OCI-M2 (cell line): Measurements from ENCODE around the gene GRK6.

Source experiments
- DNase-seq: peaks from one replicate; lab custom pipeline; 2025; ENCODE audit not compliant: unreplicated experiment; lab: John Stamatoyannopoulos, UW

GRK6 gene

DNA sequence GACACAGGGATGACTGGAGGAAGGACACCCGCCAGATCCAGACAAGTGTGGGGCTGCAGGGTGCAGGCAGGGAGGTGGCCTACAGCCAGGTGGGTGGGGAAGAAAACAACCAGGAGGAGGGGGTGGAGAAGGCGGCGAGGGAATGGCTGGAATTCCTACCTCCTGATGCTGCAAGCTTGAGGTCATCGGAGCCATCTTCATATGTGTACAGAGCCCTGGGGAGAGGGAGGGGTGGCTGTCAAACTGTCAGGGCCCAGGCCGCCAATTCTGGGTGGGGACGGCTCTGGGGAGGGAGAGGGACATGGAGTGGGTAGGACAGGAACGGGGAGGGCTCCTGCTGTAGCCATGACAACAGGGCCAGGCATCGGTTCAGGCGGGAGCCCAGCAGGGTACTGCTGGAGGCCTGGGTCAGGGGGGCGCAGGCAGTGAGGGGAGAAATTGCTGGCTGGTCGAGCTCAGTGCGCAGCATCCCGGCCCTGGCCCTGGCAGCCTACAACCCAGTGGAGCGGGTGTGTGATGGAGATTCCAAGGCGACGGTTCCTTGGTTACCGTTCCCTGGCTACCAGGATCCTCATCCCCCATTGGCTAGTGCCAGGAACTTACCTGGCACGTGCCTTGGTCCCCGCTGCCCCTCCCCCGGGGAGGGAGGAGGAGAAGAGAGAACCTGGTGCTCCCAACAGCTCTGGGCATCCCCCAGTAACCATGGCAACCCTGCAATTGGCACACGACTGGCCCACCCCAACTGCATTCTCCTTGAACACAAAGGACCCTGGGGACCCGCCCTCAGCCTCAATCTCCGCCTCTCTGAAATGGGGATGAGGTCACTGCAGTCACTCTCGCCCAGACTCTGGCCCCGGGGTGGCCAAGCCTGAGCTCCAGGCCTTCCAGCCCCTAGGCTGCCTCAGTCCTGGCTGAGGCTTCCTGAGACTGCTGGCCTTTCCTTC lies 42.5 kb downstream of the GRK6 start:
- DNase-seq: no peak

DNA sequence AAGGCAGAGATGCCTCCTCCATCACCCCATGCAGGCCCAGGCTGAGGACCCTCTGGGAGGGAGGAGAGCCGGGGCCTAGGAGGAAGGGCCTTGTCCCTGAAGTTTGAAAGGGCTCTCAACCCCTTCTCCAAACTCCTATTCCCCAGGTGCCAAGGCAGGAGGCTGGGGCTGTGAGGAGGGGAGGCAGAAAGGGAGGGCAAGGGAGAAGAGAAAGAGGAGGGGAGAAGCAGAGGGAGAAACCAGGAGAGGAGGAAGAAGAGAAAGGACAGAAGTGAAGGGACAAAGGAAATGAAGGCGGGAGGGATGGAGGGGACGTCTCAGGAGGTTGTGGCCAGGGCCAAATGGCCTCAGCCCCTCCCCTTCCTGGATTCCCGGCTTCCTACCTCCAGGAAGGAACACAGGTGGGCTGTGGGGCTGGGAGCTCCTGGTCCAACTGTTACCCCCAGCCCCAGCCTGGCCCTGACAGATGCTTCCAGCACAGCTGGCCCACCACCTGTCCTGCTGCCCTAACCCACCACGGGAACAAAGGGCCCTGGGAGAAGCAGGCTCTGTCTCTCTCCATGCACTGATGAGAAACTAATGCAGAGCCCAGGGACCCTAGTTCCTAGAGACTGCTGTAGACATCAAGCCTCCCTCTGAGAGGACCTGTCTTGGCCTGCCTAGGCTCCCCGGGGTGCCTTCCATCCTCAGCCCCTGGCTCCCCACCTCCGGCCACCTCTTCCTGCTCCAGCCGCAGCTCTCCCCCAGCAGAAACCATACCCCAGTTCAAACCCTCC lies 43.5 kb downstream of the GRK6 start:
- DNase-seq: no peak

DNA sequence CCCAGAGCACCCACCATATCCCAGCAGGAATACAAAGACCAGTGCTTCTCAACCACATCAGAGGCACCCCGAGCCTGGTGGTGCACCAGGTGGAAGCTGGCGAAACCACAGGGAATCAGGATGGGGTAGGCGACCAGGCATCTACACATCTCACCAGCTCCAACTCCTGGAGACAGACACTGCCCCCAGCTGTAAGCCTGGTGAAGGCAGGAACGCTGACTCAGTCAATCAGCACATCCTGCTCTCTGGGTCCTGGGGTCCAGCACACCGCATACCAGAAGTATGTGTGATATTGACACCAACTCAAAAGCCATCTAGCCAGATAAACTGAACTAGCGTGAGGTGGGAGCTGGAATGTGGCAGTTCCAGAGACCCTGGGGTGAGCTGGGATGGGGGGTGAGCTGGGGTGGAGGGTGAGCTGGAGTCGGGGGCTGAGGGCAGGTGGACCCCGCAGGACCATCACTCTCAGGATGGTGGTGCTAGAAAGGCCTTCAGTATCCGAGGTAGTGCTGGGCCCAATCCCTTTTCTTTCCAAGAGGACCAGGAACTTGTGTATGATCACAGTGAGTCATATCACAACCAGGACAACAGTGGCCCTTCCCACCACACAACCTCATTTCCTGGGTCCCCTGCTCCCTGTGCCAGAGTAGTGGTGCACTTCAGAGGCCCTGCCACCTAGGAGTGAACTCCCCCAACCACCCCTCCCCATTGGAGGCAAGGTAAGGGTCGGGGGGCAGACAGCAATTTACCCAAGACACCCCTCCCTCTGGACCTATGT lies 44.5 kb downstream of the GRK6 start:
- DNase-seq: no peak

DNA sequence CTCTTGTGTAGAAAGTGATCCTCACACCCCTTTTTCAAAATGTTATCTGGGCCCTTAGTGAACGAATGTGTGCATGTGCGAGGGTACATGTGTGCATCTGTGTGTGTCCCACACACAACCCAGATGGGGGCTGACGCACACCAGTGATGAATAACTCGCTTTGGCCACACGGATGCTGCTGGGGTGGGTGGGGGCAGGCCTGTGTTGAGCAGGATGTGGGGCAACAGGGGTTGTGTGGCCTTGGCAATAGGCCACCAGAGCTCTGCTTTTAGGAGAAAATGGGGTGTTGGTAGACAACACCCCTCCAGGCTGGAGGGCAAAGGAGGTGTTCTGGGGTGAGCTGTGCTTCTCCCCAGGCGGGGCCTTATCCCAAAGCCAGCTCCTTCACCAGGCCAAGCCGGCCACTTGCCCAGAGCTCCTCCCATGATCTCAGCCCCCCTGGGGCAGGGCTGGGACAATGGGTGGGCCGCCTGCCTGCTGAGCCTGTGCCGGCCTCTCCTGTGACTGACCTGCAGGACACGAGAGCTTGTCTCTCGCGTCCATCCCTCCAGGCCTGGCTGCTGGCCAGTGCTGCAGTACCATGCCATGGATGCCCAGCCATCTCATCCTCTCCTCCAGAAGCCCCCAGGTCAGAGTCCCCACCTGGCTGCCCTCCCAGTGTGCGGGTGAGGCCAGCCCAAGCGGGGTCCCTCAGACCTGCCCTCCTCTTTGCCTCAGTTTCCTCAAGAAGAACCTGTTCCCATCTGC lies 45.3 kb downstream of the GRK6 start:
- no peak for DNase-seq

DNA sequence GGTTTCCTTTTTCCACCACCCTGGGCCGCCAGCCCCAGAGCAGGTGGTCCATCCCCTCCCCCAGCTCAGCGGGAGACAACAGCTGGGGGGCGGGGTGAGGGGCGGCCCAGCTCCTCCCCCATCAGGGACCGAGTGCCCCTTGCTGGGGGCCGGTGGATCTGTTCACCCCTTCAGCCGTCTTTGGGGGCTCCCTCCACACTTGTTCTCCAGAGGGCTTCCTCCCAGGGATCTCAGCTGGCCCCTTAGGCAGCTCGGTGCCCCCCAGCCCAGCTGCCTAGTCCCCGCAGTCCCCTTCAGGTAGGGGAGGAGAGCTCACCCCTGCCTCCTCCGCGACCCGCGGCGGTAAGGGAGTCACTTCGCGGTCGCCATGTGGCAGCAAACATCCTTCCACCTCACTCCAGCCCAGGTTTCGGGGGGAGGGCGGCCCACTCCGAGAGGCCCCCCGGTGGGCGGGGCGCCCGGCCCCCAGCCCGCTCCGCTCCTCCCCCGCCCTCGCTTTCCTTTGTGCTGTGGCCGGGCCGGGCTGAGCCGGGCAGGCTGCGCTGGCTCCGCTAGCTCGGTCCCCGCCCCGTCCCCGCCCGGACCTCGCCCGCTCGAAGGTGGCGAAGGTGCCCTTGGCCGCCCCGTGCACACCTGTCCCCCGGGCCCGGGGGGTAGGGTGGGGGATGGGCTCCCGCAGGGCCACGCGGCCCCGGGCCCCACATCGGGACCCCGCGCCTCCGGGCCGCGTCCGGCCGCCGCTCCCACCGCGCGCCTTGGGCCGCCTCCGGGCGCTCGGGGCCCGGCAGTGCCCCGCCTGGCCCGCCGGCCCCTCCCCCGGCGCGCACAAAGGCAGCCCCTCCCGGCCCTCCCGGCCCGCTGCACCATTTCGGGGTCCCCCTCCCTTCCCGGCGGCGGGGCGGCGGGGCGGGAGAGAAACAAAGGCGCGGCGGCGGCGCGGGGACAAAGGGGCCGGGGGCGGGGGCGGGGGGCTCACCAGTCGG lies 46.3 kb downstream of the GRK6 start:
- no peak for DNase-seq

DNA sequence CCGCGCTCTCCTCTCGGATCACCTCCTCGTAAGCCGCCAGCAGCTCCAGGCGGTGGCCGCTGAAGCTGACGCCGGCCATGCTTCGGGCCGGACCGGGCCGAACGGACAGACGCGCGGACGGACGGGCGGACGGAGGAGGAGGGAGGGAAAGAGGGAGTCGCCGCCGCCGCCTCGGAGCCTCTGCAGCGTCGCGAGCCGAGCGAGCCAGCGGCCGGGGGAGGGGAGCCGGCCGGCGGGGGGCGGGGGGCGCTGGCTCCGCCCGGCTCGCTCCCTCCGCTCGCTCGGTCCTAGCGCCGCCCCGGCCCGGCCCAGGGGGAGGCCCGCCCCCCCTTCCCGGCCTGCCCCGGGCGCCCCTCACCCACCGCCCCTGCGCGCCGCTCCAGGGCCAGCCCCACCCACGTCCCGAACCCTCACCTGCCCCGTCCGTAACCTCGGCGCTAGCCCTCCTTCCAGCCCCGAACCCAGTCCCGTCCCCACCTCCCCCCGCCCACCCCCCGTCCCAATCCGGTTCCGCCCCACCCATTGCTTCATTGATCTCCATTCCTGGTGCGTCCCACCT lies 47.0 kb downstream of the GRK6 start, which contains the start of gene DBN1:
DBN1 (minus strand) TSS at position 192 of the 559 bp plus-strand sequence; CDS start at position 79, 113 bp downstream.
- no peak for DNase-seq

DNA sequence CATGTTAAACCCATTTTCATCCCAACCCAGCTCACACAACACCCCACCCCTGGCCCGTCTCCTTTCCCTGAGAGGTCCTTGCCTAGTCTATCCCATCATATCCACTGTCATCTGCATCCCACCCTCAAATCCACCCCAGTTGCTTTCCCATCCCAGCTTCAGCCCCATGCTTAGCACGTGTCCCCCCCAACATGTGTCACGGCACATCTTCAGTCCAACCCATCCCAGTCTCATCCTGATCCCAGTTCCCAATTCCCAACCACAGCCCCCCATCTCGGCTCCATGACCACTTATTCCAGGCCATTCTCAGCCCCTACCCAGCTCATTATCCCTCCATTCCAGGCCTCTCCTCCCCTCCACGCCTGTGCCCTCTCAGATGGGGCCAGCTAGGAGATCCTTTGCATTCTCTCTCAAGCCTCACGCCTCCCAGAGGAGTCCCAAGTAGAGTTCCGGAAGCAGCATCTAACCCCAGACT lies 47.6 kb downstream of the GRK6 start:
- no peak for DNase-seq

DNA sequence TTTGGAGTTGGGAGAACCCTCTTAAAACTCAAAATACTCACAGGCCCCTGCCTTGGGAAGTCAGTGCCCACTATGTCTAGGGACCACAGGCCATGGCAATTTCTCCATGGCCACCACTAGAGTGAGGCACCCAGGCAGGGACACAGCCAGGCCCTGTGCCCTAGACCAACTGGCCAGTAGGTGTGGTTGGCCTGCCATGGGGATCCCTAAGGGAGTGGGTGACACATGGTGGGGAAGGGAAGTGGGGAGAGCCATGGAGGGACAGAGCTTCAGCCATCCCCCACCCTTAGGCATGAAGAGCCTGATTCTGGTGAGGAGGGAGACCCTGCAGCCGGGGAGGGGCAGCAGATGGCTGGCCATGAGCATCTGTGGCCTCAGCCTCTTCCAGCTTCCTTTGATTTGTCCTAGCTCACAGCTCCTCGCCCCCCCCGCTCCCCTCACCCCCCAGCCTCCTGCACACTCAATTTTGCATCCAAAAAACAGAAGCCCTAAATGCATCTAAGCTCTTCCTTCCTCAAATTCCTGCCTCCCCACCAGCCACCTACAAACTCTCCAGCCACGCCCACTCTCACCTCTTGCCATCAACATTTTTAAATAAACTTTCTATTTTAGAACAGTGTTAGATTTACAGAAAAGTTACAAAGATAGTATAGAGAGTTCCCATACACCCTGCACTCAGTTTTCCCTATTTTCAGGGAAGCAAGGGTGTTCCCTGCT lies 48.5 kb downstream of the GRK6 start:
- no peak for DNase-seq

DNA sequence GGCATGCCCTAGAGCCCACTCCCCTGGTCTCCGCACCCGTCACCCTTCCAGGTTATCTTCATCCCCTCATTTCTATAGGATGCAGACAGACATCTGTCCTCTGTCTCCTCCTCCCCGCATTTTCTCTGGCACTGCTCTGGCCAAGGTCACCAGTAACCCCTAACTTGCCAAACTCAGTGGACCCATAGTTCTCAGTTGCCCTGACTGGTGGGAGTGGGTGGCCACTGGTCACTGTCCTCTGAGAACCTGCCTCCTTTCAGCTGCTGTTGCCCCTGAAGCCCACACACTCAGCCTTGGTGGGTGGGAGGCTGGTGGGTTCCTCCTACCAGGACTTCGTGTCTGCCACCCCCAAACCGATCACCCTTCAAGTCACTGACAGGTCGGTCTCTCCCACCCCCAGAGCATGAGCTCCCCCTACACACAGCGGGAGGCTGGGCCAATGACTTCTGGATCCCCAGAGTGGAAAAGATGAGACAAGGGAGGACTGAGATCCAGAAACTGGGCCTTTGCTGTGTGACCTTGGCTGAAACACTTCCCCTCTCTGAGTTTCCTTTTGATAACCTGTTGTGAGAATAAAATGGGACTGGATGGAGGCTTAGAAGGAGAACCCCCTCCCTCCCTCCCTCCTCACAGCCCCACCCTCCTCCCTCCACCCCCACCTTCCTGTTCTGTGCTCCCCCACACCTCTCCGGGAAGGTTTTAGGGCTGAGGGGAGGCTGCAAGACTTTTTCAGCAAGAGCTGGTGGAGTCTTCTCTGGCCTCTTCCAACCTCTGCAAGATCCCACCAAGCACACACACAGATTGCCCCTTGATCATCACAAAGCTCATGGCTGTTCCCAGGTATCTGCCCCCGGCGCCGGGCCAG lies 49.3 kb downstream of the GRK6 start:
- no peak for DNase-seq

DNA sequence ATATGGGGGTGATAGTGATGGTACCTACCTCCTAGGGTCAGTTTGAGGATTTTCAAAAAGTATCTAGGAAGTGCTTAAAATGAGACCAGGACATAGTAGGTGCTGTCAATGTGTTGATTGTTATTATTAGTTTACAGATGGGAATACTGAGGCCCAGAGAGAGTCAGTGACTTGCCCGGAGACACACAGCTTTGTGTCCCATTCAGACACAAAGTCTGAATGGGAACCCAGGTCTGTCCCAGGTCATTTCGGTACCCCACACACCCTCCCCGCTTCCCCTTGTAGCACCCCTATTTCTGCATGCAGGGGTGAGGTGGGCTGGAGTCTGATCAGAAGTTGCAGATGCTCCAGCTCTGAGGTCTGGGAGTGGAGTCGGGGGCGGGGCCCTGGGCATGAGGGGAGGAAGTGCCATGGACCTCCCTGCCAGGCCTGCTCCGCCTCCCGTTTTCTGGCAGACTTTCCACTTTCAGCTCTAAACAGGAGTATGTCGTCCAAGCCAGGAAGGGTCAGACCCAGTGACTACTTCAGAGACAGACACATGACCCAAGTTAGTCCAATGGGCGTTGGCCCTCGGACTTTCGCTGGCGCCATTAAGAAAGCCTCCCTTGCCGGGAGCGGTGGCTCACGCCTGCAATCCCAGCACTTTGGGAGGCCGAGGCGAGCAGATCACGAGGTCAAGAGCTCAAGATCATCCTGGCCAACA lies 50.2 kb downstream of the GRK6 start:
- no peak for DNase-seq

DNA sequence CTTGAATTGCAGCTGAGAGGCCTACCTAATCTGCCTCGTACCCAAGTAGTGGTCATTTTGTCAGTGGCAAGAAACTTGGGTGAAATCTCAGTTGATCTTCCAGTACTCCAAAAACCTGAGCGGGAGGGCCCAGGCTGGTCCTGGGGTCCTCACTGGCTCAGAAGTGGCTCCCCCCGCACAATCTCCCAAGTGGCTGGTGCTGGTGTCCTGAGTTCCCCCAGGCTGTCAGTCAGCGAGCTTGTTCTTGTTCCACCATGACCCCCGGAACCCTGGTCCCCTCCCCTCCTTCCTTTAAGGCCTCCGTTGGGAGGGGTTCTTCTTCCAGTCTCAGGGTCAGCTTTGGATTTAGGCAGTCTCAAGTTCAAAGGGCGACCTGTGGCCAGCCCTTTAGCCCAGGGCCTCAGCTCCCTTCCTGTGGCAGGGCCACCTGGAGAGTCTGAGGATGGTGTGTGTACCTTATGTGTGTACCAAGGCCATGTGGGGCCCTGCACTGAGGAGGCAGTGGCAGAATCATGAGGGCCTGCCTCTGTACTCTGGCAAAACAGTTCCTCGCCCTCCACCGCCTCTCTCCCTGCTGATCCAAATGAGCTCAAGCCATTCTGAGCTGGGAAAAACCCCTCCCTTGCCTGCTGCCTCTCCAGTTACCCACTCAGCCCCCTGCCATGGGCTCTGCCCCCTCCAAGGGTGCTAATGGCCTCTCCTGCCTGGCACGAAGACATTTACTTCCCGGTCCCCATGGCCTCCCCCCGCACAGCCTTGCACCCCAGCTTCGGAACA lies 51.4 kb downstream of the GRK6 start:
- DNase-seq: no peak

DNA sequence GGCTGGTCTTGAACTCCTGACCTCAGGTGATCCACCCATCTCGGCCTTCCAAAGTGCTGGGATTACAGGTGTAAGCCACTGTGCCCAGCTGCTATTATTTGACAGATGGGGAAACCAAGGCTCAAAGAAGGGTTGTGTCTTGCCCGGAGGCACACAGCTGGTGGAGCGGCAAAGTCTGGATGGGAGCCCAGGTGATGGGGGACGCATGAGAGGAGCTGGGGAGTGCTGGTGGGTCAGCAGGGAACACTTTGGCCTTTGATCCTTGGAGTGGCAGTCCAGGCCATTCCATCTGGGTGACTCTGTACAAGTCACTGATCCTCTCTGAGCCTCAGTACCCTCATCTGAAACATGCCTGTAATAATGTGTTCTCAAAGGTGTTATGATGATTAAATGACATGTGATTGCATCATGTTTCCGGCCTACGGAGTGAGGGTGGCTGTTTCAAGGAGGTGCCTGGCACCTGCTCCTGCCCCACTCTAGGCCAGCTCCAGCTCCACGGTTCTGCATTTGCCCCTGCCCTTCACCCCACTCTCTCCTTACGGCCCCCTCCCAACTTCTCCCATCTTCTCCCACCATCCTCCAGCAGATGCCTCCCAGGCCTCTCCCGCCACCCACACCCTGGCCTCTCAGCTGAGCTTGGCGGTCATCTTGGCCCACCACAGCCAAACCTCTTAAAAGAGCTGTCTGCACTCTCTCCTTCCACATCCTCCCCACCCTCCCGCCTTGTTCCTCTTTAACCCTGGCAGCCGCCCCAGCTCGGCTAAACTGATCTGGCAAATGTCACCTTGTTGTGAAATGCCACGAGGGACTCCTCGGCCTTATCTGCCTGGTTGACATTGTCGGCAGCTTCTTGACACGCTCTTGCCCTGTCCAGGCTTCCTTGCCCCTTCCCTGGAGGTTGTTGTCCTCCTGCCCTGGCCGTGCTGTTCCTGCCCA lies 52.5 kb downstream of the GRK6 start:
- no peak for DNase-seq

DNA sequence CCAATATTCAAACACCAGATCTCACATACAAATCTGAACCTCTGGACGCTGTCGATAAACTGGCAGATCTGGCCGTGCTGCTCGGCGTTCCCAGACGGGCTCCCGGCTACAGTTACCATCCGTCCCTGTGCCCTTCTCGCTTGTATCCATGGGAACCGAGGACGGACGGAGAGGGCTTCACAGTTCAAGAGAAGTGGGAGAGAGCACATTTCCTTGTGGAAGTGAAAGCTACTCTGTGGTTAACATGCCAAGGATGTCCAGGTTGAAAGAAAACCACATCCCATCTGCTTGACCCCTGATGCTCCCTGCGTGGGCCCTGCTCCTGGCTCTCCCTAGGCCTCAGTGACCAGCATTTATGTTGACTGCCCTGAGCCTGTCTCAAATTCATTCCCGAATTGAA lies 53.3 kb downstream of the GRK6 start:
- DNase-seq: no peak

DNA sequence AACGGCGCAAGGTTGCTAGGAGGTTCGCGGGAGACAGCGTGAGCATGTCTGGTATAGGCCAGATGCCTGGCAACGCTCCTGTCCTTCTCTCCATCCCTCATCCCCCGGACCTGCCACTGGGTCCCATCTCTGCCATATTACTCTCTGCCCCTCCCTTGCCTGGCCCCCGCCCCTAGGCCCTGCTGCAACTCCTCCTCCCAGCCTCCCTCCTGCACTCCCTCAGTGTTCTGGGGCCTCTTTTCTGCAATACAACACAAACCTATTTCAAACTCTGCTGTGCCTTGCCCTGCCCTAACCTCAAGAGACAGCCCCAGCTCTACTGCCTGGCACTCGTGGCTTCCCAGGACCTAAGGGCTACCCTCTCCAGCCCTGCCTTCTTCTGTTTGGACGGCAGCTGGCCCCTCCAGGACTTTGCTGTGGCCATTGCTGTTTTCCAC lies 55.9 kb downstream of the GRK6 start:
- no peak for DNase-seq

DNA sequence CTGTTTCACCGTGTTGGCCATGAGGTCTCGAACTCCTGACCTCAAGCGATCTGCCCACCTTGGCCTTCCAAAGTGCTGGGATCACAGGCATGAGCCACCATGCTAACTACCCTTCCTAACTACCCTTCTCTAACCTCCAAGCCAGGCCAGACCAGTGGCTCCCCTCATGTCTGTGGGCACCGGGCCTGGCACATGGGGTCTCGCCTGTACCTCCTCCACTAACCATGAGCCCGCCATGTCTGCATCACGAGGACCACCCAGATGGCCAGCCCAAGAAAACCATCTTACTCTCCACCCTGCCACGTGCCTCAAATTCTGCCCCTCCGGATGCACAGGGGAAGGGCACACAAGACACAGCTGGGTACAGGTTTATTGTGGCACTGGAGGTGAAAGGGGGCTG lies 56.6 kb downstream of the GRK6 start:
- DNase-seq: no peak
